Stimulated activated CD8-positive, alpha-beta memory T cell treated with anti-CD3 and anti-CD28 coated beads, Interleukin-15, amount 100 ng/mL, for 24 hours (primary cell): ENCODE results near the gene SUMO3.
"Not testable (repeated sequence)": the region's sequence is repeated elsewhere in the genome, so short reads cannot be mapped to it uniquely, and the experiment has no call there.

Source experiments
- DNase-seq: peaks from one replicate; pipeline ENCODE4 v3.0.0-alpha.2; 2020; ENCODE audit warnings: low read depth

The SUMO3 gene

DNA sequence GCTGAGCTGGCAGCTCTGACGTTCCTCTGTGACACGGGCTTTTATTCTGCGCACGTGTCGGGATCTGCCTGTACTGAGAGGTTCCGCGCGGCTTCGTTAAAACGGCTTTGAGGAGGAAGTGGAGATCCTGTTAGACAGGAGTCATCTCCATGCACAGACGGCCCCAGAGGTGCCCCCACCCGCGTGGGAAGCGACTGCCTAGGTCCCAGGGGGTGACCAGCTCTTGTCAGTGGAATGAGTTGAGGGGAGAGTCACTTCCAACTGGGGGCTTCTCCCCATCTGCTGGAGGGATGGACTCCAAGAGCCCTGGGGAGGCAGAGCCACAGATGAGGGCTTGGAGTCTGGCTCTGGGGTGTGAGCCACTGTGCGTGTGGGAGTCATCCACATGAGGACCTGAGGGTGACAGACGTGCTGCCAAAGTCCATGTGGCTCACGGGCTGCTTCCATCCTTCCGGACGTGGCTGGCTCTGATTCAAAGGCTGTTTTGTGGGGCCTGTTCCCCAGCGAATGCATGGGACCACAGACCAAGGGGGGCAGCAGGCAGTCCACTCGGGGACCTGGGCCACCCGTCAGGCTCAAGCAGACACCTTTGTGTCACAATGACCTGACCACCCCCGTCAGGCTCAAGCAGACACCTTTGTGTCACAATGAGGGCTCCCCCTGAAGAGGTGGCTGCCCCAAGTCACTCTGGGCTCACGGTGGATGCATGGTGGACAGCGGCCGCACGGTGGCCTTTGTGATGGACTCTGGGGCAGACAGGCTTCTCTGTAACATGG, 28.8 kb upstream of the SUMO3 start:
- no peak for DNase-seq

DNA sequence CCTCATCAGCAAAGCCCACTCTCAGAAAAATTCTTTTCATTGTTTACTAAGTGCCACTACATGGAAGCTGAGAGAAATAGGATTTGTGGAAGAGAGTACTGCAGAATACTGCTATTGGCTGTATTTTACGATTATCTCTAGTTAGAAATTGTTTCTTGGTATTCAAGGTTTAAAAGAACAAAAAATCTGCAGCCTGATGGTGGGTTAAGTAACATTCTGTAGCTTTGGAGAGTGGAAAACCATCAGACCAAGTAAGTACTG, 28.3 kb upstream of the SUMO3 start:
- no peak for DNase-seq

DNA sequence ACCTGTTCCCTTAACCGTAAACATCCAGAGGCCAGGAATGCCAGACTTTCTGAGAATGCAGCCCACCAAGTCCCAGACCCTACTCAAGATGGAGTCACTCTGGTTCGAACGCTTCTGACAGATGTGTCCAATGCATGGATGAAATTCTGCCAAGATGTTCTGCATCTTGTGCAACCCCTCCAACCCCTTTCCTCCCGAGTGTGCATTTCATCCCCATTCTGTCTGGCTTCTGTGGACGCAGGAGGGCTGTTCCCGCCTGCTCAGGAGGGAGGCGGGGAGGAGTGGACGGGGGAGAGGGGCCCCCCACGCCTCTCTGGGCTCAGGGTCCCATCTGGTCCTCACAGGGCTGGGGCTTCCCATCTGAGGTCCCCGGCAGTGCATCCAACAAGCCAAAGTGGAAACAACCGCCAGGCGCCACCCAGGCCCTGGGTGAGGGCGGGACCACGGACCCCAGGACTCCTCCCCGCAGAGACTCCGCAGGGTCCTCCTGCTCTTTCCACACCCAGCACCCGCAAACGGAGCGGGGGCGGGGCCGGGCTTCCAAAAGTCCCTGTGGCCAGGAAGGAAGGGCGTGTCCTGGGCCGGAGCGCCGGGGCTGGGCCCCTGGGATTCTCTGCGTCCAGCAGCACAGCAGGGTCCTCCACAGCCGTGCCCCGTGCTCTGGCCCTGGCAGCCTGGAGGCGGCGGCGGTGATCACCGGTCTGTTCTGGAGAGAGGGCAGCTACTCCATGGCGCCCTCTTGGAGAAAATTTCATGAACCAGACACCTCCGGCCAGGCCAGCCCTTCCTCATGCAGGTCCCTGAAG, 27.8 kb upstream of the SUMO3 start:
- DNase-seq: no peak

DNA sequence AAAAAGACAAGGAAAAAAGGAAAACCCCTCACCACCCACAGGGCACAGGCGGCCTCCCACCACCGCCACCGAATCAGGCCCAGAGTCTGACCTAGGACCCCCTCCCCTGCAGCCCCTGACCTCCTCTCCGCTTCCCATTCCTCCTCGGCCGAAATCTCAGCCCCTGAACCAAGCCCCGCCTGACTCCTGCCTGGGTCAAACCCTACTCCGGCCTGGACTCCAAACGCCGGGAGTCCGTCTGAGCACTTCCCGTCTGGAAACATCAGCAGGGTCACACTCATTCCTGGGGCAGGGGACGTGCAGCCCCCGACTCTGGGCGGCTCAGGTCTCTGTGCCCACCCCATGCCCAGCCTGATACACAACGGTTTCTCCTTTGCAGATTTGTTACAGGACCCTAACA, 26.4 kb upstream of the SUMO3 start:
- DNase-seq: no peak

DNA sequence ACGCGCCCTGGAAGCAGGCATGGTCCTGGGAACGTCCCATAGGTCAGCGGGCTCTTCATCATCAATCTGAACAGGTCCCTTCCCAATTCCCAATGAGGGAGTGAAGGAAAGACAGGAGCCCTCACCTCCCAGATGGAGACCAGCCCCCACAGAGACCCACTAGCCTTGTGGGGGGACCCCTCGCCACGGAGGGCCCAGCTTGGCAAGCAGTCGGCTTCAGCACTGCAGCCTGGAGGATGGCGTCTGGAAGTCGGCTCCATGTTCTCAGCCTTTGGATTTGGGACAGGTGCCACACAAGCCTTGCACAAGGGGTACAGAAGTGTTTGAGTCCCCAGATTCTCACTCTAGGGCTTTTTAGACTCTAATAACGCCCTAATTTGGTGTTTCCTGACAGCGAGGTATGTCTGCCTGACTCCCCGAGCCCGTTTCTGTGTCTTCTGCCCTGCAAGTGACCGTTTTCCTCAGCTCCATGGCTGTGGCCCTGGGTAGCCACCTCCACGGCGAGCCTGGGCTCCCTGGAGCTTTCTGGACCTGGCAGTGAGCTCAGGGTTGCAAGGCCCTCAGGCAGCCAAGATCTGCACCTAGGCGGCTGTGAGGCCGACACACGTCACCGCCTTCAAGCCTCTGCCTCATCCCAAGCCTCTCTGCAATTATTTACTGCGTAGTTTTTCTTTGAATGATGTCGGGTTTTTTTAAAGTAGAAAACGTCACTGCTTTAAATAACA, 25.0 kb upstream of the SUMO3 start:
- DNase-seq: no peak

DNA sequence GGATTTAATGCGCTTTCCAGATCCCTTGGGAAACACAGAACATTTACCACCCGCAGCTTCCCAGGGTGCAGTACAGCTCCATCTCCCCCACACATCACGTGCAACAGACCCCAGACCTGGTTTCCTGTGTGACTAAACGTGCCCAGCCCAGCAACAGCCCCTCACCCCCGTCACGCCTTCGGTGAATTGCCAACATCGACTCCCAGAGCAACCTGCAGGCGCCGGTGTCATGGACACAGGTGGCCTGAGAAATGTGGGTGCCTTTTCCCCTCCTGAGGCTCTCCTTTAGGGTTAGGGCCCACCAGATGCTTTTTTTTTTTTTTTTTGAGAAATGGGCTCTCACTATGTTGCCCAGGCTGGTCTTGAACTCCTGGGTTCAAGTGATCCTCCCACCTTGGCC, 24.2 kb upstream of the SUMO3 start:
- no peak for DNase-seq

DNA sequence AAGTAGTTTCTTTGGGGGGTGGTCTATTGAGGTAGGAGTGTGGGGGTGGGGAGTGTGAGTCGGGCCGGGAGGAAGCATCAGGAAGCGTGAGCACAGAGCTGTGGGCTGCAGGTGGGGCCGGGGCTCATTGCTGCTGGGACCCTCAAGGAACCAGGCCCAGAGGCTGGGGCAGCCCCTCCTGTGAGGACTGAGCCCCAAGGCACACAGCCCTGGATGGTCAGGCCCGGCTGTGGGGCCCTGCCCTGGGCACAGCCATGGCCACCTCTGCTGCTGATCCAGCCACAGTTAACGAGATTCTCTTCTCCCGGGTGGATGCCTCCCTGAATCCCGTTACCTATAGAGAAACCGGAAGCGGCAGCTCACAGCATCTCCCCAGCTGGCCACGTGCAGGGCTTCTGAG, 22.9 kb upstream of the SUMO3 start:
- DNase-seq: no peak

DNA sequence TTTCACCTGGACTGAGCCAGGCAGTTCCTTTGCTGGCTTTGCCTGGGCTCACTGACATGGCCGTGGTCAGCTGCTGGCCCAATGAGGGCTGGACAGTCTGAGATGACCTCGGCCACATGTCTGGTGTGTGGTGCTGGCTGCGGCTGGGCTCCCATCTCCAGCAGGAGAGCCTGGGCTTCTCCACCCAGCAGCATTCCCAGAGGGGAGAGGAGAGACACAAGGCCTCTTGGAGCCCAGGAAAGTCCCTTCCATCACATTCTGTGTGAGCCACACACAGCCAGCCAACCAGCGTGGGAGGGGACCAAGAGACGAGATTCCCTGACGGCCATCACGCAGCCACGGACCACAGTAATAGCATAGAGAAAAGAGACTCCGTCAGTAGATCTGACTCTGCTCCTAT, 21.1 kb upstream of the SUMO3 start:
- no peak for DNase-seq

DNA sequence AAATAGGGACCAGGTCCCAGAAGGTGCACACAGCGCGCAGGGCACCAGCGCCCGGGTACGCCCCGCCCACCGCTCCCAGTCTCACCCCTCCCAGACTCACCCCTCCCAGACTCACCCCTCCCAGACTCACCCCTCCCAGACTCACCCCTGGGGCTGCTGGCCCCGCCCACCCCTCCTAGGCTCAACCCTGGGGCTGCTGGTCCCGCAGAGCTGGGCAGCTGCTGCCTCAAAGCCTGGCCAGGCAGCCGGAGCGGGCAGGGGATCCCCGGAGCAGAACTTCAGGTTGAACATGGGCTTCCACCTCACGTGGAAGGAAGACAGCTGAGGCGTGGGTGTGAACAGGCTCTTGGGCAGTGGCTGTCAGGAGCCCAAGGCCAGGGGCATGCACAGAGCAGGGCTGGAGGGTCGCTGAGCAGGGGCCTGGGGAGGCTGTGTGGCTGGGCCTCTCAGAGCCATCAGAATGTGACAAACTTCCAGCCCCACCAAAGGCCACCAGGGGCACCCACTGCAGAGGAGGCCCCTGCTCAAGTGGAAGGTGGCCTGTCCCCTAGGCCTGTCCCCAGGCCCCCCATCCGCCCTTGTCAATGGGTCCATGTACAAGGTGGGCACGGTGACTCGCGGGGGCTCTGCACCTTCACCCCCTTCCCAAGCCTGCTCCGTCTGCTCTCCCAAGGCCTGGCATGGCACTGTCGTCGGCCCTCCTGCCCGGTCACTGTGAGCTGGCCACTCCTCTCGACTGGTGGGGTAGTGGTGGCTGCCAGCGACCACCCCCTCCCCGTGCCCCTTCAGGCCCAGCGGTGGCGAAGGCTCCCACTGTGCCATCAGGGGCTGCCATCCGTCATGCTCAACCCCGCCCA, 20.4 kb upstream of the SUMO3 start:
- DNase-seq: no peak

DNA sequence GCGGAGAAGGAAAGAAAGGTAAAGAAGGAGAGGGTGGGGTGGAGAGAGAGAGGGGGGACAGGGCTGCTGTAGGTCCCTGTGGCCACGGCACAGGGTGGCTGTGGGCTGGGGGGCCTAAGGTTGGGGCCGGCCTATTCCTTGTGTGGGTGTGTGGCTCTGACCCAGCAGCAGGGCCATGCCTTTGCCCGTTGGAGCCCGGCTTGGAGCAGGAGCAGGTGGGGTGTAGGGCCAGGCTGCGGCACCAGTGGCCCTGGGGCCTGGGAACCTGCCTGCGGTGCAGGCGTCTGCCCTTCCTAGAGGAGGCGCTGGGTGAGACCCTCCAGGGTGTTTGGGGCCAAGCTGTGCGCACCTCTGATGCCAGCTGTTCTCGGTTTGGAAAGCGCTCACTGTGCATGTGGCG, 19.7 kb upstream of the SUMO3 start:
- DNase-seq: no peak

DNA sequence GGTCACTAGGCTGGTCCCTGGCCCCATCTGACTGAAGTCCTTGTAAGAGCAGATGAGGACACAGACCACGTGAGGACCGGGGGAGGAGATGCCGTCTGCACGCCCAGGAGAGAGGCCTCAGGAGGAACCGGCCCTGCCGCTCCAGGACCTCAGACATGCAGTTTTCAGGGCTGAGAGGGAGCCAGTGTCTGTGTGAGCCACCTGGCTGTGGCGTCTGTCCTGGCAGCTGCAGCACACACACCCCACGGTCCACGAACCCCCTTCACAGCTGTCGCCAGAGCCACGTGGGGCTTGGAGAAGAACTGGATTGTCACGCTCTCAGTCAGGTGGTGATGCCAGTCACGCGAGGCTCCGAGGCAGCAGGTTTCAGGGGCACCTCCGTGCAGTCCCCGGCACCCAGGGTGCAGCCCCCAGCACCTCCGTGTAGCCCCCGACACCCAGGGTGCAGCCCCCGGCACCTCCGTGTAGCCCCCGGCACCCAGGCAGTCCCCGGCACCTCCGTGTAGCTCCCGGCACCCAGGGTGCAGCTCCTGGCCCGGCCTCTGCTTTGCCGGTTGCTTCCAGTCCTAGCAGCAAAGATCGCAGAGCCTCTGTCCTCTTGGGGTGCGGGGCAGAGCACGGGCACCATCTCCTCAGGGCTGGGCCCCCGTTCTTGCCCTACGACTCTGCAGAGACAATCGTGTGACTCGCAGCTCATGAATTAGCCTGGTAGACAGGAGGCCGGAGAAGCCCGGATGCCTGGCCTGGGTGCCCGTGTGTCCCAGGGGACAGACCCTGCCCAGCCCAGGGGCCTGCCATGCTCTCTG, 19.0 kb upstream of the SUMO3 start:
- DNase-seq: no peak

DNA sequence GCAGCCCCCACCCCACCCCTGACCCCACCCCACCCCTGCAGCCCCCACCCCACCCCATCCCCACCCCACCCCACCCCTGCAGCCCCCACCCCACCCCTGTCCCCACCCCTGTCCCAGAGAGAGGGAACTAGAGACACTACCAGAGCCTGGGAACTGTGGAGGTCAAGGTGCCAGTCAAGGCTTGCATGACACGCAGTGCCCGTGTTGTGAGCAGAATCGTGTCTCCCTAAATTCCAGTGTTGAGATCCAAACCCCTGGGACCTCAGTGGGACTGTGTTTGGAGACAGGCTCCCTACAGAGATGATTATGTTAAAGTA, 18.4 kb upstream of the SUMO3 start:
- no peak for DNase-seq

DNA sequence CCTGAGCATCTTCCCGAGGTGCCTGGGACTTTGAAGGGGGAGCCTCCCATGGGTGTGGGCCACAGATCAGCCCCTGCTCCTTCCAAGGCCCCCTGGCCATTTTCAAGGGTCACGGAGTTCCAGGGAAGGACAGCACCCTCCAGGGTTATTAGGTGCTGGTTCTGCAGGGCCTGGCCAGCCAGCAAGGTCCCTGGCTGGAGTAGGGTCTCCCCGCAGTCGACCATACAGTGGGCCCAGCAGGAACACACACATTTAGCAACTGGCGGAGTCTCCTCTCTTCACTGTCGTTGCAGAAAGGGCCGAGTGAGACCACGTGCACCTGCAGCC, 17.7 kb upstream of the SUMO3 start:
- no peak for DNase-seq

DNA sequence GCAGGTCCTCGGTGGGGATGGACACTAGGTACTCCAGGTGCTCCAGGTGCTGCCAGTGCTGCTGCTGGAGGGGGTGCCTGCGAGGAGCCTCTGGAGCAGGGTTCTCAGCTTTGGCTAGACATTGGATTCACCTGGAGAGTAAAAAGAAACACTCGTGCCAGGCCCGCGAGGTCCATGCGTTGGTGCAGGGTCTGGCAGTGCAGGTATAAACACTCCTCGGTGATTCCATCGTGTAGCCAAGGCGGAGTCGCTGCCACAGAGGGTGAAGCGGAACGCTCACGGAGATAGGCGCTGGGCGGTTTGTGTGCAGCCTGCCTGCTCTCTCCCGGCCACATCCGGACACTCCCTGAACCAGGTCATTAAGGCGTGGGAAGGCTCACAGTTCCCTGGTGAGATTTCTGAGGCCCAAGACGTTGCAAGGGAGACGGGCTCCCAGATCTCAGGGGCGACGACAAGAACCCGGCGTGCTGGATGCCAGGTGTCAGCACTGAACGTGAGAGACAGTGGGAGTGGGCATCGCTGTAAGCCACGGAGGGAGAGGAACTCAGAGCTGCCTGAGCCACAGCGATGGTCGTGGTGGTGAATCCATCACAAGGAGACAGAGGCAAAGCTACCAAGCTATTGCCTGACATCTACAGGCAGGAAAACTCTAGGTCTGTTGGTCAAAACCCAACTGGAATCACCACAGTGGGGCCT, 17.2 kb upstream of the SUMO3 start:
- no peak for DNase-seq

DNA sequence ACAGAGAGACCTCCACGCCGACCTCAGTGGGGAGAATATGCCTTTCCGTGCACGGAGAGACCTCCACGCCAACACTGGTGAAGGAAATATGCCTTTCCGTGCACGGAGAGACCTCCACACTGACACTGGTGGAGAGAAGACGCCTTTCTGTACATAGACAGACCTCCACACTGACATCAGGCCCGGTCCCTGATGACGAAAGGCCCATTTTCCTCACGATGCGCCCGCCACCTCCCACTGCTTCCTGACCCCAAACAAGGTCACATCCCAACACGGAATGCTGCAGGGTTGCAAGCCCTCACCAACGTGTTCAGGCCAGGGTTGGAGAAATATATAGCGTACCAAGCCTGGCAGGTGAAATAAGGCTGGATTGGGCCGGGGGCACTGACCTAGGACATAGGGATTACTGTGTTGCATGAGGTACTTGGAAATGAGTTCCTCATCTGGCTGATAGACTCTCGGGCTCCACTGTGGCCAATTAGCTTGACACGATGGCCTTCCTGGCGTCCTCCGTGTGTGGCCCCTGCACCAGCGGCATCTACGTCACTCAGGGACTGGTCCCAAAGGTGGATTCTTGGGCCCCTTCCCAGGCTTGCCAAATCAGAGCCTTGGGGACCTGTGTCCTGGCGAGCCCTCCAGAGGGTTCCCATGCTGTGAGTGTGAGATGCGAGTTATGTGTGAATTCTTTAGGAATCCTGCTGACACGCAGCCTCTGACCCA, 16.5 kb upstream of the SUMO3 start:
- no peak for DNase-seq

DNA sequence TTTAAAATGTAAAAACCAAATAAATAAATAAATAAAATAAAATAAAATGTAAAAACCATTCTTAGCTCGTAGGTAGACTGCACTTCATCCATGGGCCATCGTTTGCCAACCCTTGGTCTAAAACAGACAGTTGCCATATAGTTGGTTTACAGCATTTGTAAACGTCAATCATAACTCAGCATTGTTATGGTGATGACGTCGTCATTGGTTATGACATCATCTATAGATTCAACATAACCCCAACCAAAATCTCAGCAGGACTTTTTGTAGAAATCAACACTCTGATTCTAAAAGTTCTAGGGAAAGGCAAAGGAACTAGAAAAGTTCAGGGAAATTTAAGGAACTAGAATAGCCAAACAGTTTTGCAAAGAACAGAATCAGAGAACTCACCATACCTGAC, 15.8 kb upstream of the SUMO3 start:
- DNase-seq: no peak

DNA sequence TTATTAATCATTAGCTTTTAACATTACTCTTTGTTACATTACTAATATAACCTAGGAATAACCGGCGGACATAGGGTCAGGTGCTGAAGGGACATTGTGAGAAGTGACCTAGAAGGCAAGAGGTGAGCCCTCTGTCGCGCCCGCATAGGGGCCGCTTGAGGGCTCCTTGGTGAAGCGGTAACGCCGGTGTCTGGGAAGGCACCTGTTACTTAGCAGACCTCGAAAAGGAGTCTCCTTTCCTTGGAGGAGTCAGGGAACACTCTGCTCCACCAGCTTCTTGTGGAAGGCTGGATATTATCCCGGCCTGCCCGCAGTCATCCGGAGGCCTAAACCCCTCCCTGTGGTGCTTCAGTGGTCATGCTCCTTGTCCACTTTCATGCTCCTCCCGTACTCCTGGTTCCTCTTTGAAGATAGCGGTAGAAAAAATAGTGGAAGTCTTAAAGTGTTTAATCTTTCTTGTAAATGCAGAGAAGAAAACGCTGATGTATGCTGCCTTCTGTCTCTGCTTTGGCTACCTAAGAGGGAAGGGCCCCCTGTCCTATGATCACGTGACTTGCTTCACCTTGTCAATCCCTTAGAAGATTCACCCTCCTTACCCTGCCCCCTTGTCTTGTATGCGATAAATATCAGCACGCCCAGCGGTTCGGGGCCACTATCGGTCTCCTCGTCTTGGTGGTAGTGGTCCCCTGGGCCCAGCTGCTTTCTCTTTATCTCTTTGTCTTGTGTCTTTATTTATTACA, 14.8 kb upstream of the SUMO3 start:
- DNase-seq: not testable (repeated sequence)

DNA sequence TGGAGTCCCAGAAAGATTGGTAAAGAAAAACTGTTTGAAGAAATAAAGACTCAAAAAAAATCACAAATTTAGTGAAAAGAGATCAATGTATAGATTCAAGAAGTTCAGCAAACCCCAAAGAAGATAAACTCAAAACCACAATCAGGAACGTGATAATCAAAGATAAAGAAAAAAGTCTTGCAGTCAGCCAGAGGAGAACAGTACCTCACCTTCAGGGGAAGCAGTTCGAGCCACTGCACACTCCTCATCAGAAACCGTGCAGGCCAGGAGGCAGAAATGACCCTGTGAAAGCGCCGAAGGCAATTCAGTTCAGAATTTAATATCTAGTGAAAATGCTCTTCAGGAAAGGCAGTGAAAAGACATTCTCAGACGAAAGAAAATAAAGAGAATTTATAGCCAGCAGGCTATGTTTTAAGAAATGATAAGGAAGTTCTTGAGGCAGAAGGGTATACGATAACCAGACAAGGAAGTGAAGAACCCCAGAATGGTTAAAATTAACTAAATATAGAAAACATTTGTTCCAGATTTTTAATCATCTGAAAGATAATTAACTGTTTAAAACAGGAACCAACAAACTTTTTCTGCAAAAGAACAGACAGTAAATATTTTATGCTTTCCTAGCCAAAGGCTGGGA, 13.5 kb upstream of the SUMO3 start:
- no peak for DNase-seq

DNA sequence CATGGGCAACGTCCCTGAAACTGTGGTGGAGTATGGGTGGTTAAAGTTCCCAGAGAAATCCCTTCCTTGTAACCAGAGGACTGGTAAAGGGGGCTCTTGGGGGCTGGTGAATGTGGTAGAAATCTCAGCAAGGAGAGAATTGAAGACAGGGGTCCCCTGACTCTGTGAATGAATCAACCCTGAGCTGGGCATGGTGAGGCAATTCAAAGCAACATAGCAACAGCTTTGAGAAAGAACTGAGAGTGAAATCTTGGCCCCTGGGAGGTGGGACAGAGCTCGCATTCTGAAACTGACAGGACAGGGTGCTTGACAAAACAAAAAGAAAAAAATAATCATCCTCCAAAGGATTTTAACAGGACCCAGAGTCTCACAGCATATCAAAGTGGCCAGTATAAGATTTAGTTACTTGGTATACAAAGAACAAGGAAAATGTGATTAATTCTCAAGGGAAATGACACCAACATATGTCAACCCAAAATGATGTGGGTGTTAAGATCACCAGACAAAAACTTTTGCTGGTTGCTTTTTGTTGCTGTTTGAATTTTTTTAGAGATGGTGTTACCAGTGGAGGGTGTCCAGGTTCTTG, 11.7 kb upstream of the SUMO3 start:
- no peak for DNase-seq
